ENCODE results near the gene BAG5. TPM values are rescaled to one million over a fixed set of nuclear protein-coding genes. Genes with fewer than 3 reads are reported as not detected.

BAG5 gene
- total and polyA plus RNA-seq, 2 donors (not counting 1 experiment from before 2014, with no cell fraction given) = 7.4 to 31.6 TPM

DNA sequence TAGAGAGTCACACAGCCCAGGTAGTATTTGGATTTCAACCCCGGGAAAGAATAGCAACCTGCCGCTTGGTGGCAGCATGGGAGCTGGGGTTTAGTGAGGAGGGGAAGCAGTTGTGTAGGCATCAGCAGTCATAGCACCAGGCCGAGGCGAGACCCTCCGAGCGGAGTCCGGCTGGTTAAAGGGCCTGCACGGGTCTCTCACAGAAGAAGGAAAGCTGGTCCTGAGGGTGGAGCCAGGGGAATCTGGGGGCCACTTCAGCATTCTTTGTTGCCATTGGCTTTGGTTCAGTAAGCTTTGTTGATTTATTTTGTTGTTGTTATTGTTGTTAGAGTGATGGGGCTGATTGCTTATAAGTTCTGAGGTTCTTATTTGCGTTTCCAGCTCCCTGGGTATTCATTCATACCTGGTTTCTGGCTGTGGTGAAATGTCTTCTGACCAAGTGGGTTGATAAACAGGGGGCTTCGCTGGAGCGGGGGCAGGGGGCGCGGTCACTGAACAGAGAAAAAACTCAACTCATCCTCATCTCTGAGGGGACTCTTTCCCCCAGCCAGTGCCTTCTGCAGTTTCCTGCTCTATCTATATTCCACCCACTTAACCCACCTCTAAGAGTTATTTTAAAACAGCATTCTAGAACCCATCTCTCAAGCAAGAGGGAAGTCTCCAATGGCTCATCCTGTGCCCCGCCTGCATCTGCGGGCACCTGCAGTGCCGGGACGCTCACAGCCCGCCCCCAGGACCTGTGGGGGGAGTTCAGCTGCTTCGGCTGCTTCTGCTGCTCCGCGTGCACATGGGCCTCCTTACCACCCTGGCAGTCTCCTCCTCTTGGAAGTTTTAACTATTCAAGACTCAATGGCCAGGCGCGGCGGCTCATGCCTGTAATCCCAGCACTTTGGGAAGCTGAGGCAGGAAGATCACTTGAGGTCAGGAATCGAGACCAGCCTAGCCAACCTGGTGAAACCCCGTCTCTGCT is 51.4 kb downstream of the BAG5 start:
- H3K36me3 ChIP-seq (replicated peaks in 1 of 2; ENCODE audit: control extremely low read depth in 1 of 2, control insufficient read depth in 1 of 2, extremely low read depth in 1 of 2, insufficient read depth in 2 of 2, low read length in 1 of 2) = peaks cover 0 to 3% of the 10 kb centered on the region in 2 experiments
- H3K79me2 ChIP-seq (ENCODE audit: control insufficient read depth, insufficient read depth, low read length) = no peaks in the 10 kb centered on the region
- Mint-ChIP-seq H3K4me3 (no peak overlapping the region), H3K9me3 (ENCODE audit: insufficient read depth) (no peaks in the 10 kb centered on the region), H3K27me3 (no peaks in the 10 kb centered on the region), H3K27ac (no peak overlapping the region), H3K4me1 (no peaks in the 10 kb centered on the region)
- TF ChIP-seq, protein P1, sequence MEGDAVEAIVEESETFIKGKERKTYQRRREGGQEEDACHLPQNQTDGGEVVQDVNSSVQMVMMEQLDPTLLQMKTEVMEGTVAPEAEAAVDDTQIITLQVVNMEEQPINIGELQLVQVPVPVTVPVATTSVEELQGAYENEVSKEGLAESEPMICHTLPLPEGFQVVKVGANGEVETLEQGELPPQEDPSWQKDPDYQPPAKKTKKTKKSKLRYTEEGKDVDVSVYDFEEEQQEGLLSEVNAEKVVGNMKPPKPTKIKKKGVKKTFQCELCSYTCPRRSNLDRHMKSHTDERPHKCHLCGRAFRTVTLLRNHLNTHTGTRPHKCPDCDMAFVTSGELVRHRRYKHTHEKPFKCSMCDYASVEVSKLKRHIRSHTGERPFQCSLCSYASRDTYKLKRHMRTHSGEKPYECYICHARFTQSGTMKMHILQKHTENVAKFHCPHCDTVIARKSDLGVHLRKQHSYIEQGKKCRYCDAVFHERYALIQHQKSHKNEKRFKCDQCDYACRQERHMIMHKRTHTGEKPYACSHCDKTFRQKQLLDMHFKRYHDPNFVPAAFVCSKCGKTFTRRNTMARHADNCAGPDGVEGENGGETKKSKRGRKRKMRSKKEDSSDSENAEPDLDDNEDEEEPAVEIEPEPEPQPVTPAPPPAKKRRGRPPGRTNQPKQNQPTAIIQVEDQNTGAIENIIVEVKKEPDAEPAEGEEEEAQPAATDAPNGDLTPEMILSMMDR (IDR thresholded peaks at IDR 0.05) = no peak
- no peak for TF ChIP-seq EZH2 (IDR thresholded peaks at IDR 0.05; ENCODE audit: borderline replicate concordance, insufficient read depth, low read depth, low read length, poor library complexity, severe bottlenecking)
- no peak overlapping the region for H3K4me2 ChIP-seq (replicated peaks; ENCODE audit: low read depth, low read length, poor library complexity, severe bottlenecking)
- no peaks in the 10 kb centered on the region for H3K27me3 ChIP-seq (replicated peaks in 1 of 4; ENCODE audit: control extremely low read depth in 1 of 4, control insufficient read depth in 3 of 4, insufficient read depth in 4 of 4, low read length in 3 of 4)
- intact Hi-C loops (cut with micrococcal nuclease) = no loop called here
- ATAC-seq (ENCODE audit: low read depth) (no peak), DNase-seq (no peak)
- no peak overlapping the region for H2AFZ ChIP-seq (ENCODE audit: insufficient read depth, low read depth, low read length, poor library complexity, severe bottlenecking)
- H3K9me3 ChIP-seq (ENCODE audit: control extremely low read depth in 1 of 3, control insufficient read depth in 2 of 3, insufficient read depth in 1 of 3, low read length in 2 of 3) = no peaks in the 10 kb centered on the region
- no peaks in the 10 kb centered on the region for H3K4me1 ChIP-seq (ENCODE audit: control insufficient read depth in 2 of 2, insufficient read depth in 2 of 2, low read length in 2 of 2)
- no peak overlapping the region for H3K9ac ChIP-seq (ENCODE audit: low read length)
- POLR2A ChIA-PET = no interaction called here
- no peak overlapping the region for H3K4me3 ChIP-seq (ENCODE audit: control extremely low read depth in 1 of 5, extremely low read depth in 1 of 5, insufficient read depth in 1 of 5, low read depth in 2 of 5, low read length in 4 of 5)
- H3K27ac ChIP-seq (ENCODE audit: low read length in 2 of 2) = no peak overlapping the region
- H4K20me1 ChIP-seq (ENCODE audit: control insufficient read depth, insufficient read depth, low read length, poor library complexity, severe bottlenecking) = no peaks in the 10 kb centered on the region
- 97% methylated on average over 17 of the region's 26 CpGs for WGBS (ENCODE audit: insufficient coverage)
- CTCF ChIA-PET = interaction anchor here (1.3 to 3.3 kb wide), 3 partner anchors 8 to 36 kb away, joined by 3 to 18 read pairs (median 15); no protein-coding TSS in a partner anchor

Measured in B cell (primary cell).